NT2/D1 (cell line): ENCODE results near the gene VSNL1.

ENCODE experiments used
- SUZ12 ChIP-seq: IDR thresholded peaks from 2 replicates; pipeline ENCODE4 v1.6.1; 2011; ENCODE audit not compliant: insufficient read length, insufficient read depth; ENCODE audit errors: extremely low read depth
- YY1 ChIP-seq: IDR thresholded peaks from 2 replicates; pipeline ENCODE4 v1.6.1; 2011; ENCODE audit not compliant: insufficient read length, insufficient read depth
- ZNF274 ChIP-seq: IDR thresholded peaks from 2 replicates; pipeline ENCODE4 v1.6.1; 2011; ENCODE audit warnings: mild to moderate bottlenecking, low read depth, low read length

DNA sequence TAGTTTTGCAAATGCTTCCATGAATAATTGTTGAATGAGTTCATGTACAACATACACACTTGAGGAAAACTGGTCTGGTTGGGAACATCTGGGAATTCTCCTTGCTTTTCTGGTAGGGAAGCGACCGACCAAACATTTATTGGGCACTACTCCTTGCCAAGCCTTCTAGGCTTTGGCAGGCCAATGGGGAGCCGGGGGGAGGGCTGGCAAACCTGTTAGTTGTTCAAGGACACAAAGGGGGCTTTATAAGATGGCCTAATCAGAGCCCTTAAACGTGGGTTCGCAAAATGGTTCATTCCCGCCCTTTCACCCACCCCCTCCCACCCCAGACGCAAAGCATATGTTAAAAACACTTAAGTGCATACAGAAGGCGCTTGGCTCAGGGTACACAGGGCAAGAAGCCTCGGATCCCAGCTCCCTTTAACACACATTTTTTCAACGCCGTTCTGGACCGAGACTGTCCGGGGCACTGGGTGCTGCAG, 844 bp upstream of the VSNL1 start:
- TF ChIP-seq ZNF274 (no peak), SUZ12 (no peak), YY1 (no peak)
